IPS-15b (cell line): ENCODE measurements around the gene UACA.

Source experiments
- H3K27me3 ChIP-seq: one replicate; pipeline ENCODE4 v1.6.1; 2013; ENCODE audit warnings: low read length; ENCODE audit not compliant: control insufficient read depth, insufficient read depth
- H3K36me3 ChIP-seq: one replicate; pipeline ENCODE4 v1.6.1; 2013; ENCODE audit warnings: low read length; ENCODE audit not compliant: control insufficient read depth, insufficient read depth
- H3K4me1 ChIP-seq: one replicate; pipeline ENCODE4 v1.6.1; 2013; ENCODE audit warnings: mild to moderate bottlenecking, low read length; ENCODE audit not compliant: control insufficient read depth, insufficient read depth
- H3K4me3 ChIP-seq: one replicate; pipeline ENCODE4 v1.5.1; 2013; ENCODE audit warnings: low read depth, low read length
- H3K9ac ChIP-seq: one replicate; pipeline ENCODE4 v1.6.1; 2013; ENCODE audit warnings: low read depth, mild to moderate bottlenecking, low read length
- H3K9me3 ChIP-seq: one replicate; pipeline ENCODE4 v1.6.1; 2013; ENCODE audit warnings: mild to moderate bottlenecking, low read length; ENCODE audit not compliant: control insufficient read depth, insufficient read depth

Gene UACA

GRCh38 chr15:70796516-70797310, 33.4 kb upstream of the UACA start:
- Histone ChIP-seq H3K9me3 (no peaks in the 10 kb centered on the region), H3K9ac (no peak overlapping the region), H3K27me3 (no peaks in the 10 kb centered on the region), H3K4me1 (no peaks in the 10 kb centered on the region), H3K4me3 (no peak overlapping the region), H3K36me3 (no peaks in the 10 kb centered on the region)

DNA sequence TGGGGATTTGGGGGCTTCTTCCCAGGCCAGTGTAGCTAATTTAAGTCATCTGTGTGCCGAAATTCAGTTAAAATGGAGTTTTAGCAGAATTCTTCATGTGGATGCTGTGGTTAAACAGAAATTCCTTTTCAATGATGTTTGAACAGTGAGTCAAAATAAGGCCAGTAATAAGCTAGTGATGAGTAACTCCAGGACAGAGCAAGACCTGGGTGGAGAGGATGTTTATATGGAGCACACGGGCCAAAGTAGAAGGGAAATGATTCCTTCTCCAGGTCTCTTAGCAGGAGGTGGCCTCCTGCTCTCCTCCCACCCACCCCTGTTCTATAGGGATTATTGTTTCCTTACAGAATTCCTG, 31.9 kb upstream of the UACA start:
- Histone ChIP-seq H3K27me3 (no peaks in the 10 kb centered on the region), H3K4me1 (no peaks in the 10 kb centered on the region), H3K9ac (no peak overlapping the region), H3K36me3 (no peaks in the 10 kb centered on the region), H3K4me3 (no peak overlapping the region), H3K9me3 (no peaks in the 10 kb centered on the region)

DNA sequence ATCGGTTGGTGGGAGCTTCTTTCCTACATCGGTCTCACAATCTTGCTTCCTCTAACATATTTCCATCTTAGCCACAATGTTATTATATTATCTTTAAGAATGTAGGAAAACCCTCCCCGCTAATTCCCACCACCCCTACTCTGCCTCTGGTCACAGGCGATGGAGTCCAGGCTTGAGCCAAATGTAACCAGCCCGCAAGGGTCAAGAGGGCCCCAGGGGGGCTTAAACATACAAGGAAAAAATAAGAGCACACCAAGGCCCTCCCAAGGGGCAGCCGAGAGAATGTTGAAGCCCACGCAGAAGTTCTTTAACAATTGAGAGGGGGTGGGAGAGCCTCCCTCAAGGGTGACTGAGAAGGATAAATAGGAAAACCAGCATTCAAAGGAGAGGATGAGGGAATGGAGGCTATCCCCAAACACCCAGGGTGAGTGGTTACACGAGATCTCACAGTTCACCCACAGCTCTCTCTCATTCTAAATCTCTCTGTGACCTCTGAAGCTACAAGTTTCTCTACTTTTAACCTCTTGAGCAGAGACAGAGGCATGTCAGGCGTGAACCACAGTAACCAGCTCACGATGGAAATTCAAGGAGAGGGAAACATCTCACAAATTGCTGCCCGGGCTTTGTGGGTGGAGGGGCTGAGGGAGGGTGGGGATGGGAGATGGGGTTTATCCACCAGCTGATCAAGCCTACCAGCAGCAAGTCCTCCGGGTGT, 31.4 kb upstream of the UACA start:
- no peak overlapping the region for H3K4me3 ChIP-seq
- H3K36me3 ChIP-seq: no peaks in the 10 kb centered on the region
- H3K27me3 ChIP-seq: no peaks in the 10 kb centered on the region
- H3K9me3 ChIP-seq: no peaks in the 10 kb centered on the region
- H3K4me1 ChIP-seq: no peaks in the 10 kb centered on the region
- H3K9ac ChIP-seq: no peak overlapping the region

- Histone ChIP-seq H3K9me3 (no peaks in the 10 kb centered on the region), H3K9ac (no peak overlapping the region), H3K27me3 (no peaks in the 10 kb centered on the region), H3K36me3 (no peaks in the 10 kb centered on the region), H3K4me3 (no peak overlapping the region), H3K4me1 (no peaks in the 10 kb centered on the region)
These were observed 30.3 kb upstream of the UACA start for GRCh38 chr15:70793694-70794093.

- Histone ChIP-seq H3K9me3 (no peaks in the 10 kb centered on the region), H3K9ac (no peak overlapping the region), H3K4me3 (no peak overlapping the region), H3K36me3 (no peaks in the 10 kb centered on the region), H3K4me1 (no peaks in the 10 kb centered on the region), H3K27me3 (no peaks in the 10 kb centered on the region)
These were observed 28.8 kb upstream of the UACA start for GRCh38 chr15:70792171-70792573.

DNA sequence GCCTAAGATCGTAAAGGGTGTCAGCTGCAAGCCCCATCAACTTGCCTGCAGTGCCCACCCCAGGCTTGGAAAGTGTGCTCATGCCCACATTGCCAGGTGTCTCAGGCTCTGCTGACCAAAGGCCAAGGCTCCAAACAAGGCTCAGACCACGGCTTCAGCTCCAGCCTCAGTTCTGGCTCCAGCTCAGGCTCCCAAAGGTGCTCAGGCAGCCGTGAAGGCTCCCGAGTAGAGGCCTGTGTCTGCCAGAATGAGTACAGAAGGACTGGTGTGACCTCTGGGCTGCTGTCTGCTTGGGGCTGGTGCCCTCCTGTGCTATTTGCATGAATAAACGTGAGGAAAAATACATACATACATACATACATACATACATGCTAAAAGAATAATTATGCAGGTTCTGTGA, 27.9 kb upstream of the UACA start:
- no peaks in the 10 kb centered on the region for H3K9me3 ChIP-seq
- no peaks in the 10 kb centered on the region for H3K27me3 ChIP-seq
- no peak overlapping the region for H3K9ac ChIP-seq
- no peak overlapping the region for H3K4me3 ChIP-seq
- no peaks in the 10 kb centered on the region for H3K36me3 ChIP-seq
- H3K4me1 ChIP-seq: no peaks in the 10 kb centered on the region

- H3K4me3 ChIP-seq: no peak overlapping the region
- no peaks in the 10 kb centered on the region for H3K36me3 ChIP-seq
- H3K27me3 ChIP-seq: no peaks in the 10 kb centered on the region
- H3K9ac ChIP-seq: no peak overlapping the region
- no peaks in the 10 kb centered on the region for H3K9me3 ChIP-seq
- H3K4me1 ChIP-seq: no peaks in the 10 kb centered on the region
These were observed 25.9 kb upstream of the UACA start for GRCh38 chr15:70789213-70789612.

- no peak overlapping the region for H3K9ac ChIP-seq
- H3K36me3 ChIP-seq: no peaks in the 10 kb centered on the region
- H3K4me1 ChIP-seq: no peaks in the 10 kb centered on the region
- H3K27me3 ChIP-seq: no peaks in the 10 kb centered on the region
- H3K9me3 ChIP-seq: no peaks in the 10 kb centered on the region
- H3K4me3 ChIP-seq: no peak overlapping the region
These were observed 25.0 kb upstream of the UACA start for GRCh38 chr15:70788114-70789049.

GRCh38 chr15:70786996-70787395, 23.6 kb upstream of the UACA start:
- H3K27me3 ChIP-seq: no peaks in the 10 kb centered on the region
- no peak overlapping the region for H3K4me3 ChIP-seq
- H3K9ac ChIP-seq: no peak overlapping the region
- no peaks in the 10 kb centered on the region for H3K36me3 ChIP-seq
- H3K4me1 ChIP-seq: no peaks in the 10 kb centered on the region
- no peaks in the 10 kb centered on the region for H3K9me3 ChIP-seq

GRCh38 chr15:70783610-70784022, 20.3 kb upstream of the UACA start:
- H3K9me3 ChIP-seq: no peaks in the 10 kb centered on the region
- no peak overlapping the region for H3K9ac ChIP-seq
- no peaks in the 10 kb centered on the region for H3K4me1 ChIP-seq
- no peaks in the 10 kb centered on the region for H3K27me3 ChIP-seq
- H3K36me3 ChIP-seq: no peaks in the 10 kb centered on the region
- H3K4me3 ChIP-seq: no peak overlapping the region

DNA sequence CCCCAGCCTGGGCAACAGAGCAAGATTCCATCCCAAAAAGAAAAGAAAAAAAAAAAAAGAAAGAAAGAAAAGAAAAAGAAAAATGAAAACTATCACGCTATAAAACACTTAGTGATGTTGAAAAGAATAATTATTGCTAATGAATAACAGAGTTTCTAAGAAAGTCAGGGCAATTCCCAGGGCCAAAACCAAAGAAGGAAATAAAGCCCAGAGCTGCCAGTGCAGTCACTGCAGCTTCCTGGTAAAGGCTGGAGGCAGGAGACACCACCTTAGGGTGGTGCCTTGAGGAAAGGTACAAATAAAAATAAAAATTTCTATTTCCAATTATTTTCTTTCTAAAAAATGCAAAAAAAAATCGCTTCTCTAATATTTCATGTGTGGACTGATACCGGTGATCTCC, 19.7 kb upstream of the UACA start:
- no peak overlapping the region for H3K9ac ChIP-seq
- no peaks in the 10 kb centered on the region for H3K36me3 ChIP-seq
- H3K4me3 ChIP-seq: no peak overlapping the region
- H3K4me1 ChIP-seq: no peaks in the 10 kb centered on the region
- no peaks in the 10 kb centered on the region for H3K9me3 ChIP-seq
- H3K27me3 ChIP-seq: no peaks in the 10 kb centered on the region
